Uterus (tissue), 4 donors: ENCODE measurements around the gene DYNLT2. TPM values are rescaled to one million over a fixed set of nuclear protein-coding genes. Genes with fewer than 3 reads are reported as not detected.

Experiments
- DNase-seq, 2 donors: peaks; one replicate each; pipeline ENCODE4 v3.0.0-alpha.2; 2019 to 2020
- H3K27ac ChIP-seq, 2 donors: fragments of 200-600 bp; sonication (generic); 1 replicate in 1 of 2; 2 replicates in 1 of 2; pipeline ENCODE4 v1.5.1; 2016 to 2018
- H3K27me3 ChIP-seq, 2 donors: fragments of 200-600 bp; sonication (generic); one replicate each; pipeline ENCODE4 v1.5.1; 2018 to 2019; ENCODE audit warnings: control low read depth in 1 of 2
- H3K36me3 ChIP-seq, 2 donors: fragments of 200-600 bp; sonication (generic); one replicate each; pipeline ENCODE4 v1.5.1; 2019; ENCODE audit warnings: control low read depth in 1 of 2
- H3K4me1 ChIP-seq, 2 donors: fragments of 200-600 bp; sonication (generic); one replicate each; pipeline ENCODE4 v1.5.1; 2018 to 2019; ENCODE audit warnings: control low read depth in 1 of 2
- H3K4me3 ChIP-seq, 2 donors: fragments of 200-600 bp; sonication (generic); 1 replicate in 1 of 2; 2 replicates in 1 of 2; pipeline ENCODE4 v1.5.1; 2018 to 2019; ENCODE audit warnings: mild to moderate bottlenecking in 1 of 2
- H3K9me3 ChIP-seq, 2 donors: fragments of 200-600 bp; sonication (generic); one replicate each; pipeline ENCODE4 v1.5.1; 2019; ENCODE audit warnings: control low read depth in 1 of 2
- CTCF ChIP-seq, 4 experiments: fragments of 200-600 bp in 2 of 4; fragments of 450-650 bp in 2 of 4; sonication (generic) in 2 of 4; IDR thresholded peaks; one replicate each; pipeline ENCODE4 v1.5.1; 2016 to 2019; ENCODE audit warnings: antibody characterized with exemption in 4 of 4, mild to moderate bottlenecking in 2 of 4, moderate library complexity in 1 of 4
- POLR2A ChIP-seq, 2 donors: fragments of 450-650 bp; IDR thresholded peaks; one replicate each; pipeline ENCODE4 v1.6.1; 2016; ENCODE audit warnings: antibody characterized with exemption in 2 of 2, mild to moderate bottlenecking in 1 of 2, moderate library complexity in 1 of 2
- intact Hi-C: fragments of 100-400 bp; cut with DNase I; formaldehyde crosslinking; loops from one replicate; pipeline ENCODE4 v1.15.1; 2023; ENCODE audit warnings: low total_unique reads
- total RNA-seq, 4 donors: library from RNA; depleted of rRNA in 3 of 4; stranded (reverse); fragments of >200 nt in 3 of 4; gene quantifications; one replicate each; pipeline versions ENCODE4 v1.1.0 to v1.2.4, GENCODE V29; 2014 to 2023
- donor health status: DM: yes; HTN: yes; CAD: no.

Gene DYNLT2
- total RNA-seq, 4 donors from 2014 or later: 0.26 to 3.0 (median 2.7) TPM; not detected in 1

DNA sequence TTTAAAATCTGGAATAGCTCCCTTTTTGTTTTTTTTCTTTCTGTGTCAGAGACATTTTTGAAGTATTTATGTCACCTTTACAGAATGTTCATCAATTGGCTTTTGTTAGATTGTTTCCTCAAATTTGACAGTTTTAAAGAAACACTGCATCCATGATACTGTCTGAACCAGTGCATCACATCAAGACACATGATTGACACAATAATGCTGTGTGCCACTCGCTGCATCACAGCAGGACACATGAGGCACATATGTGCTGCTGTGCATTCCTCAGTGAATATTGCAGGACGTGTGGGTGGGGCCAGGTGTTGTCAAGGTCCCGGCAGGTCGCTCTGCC is 37.4 kb upstream of the DYNLT2 start:
- no peak overlapping the region for H3K27ac ChIP-seq
- TF ChIP-seq CTCF (IDR thresholded peaks at IDR 0.05) (no peak), POLR2A (IDR thresholded peaks at IDR 0.05) (no peak)
- intact Hi-C loops: no loop called here

DNA sequence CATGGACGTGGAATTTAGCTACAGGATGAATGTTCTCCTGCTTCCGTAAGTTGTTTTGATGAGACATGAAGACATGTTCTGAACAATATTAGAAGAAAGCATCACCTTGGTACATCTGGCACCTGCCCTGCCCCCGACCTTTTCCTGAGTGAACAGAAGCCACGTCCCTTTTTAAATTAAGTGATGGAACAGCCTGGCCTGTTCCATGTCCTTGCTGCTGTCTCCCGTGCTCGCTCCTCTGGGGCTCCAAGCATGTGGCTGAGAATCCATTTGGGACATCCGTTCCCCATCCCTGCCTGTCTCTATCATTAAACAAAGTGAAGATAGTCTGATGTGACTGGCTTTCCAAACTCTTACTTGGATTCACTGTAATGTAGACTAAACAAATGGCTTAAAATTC is 36.4 kb upstream of the DYNLT2 start:
- peaks cover 4 to 8% of the 10 kb centered on the region in 2 donors for H3K4me1 ChIP-seq

More for the DNA sequence above, 37.4 kb upstream of the DYNLT2 start:
- Histone ChIP-seq H3K4me1 (peaks cover 4 to 8% of the 10 kb centered on the region in 2 donors), H3K27me3 (no peaks in the 10 kb centered on the region), H3K4me3 (no peak overlapping the region), H3K9me3 (no peaks in the 10 kb centered on the region), H3K36me3 (no peaks in the 10 kb centered on the region)
- no peak for DNase-seq

GRCh38 chr6:169786349-169786748 is 35.0 kb upstream of the DYNLT2 start:
- no peaks in the 10 kb centered on the region for H3K9me3 ChIP-seq
- H3K27me3 ChIP-seq: no peaks in the 10 kb centered on the region
- no peak overlapping the region for H3K4me3 ChIP-seq
- H3K4me1 ChIP-seq: peaks cover 4 to 7% of the 10 kb centered on the region in 2 donors
- TF ChIP-seq CTCF (IDR thresholded peaks at IDR 0.05) (no peak), POLR2A (IDR thresholded peaks at IDR 0.05) (no peak)
- no peak for DNase-seq
- no peak overlapping the region for H3K27ac ChIP-seq
- no peaks in the 10 kb centered on the region for H3K36me3 ChIP-seq
- intact Hi-C loops: no loop called here

More for the DNA sequence above, 36.4 kb upstream of the DYNLT2 start:
- intact Hi-C loops: no loop called here
- no peaks in the 10 kb centered on the region for H3K36me3 ChIP-seq
- no peak overlapping the region for H3K4me3 ChIP-seq
- no peak overlapping the region for H3K27ac ChIP-seq
- no peaks in the 10 kb centered on the region for H3K9me3 ChIP-seq
- TF ChIP-seq POLR2A (IDR thresholded peaks at IDR 0.05): no peak
- TF ChIP-seq CTCF (IDR thresholded peaks at IDR 0.05): no peak
- DNase-seq: no peak
- H3K27me3 ChIP-seq: no peaks in the 10 kb centered on the region

GRCh38 chr6:169785566-169785965 is 34.2 kb upstream of the DYNLT2 start:
- H3K4me1 ChIP-seq: no peaks in the 10 kb centered on the region
- no peak overlapping the region for H3K27ac ChIP-seq
- no peaks in the 10 kb centered on the region for H3K27me3 ChIP-seq
- no peaks in the 10 kb centered on the region for H3K9me3 ChIP-seq
- no peak for TF ChIP-seq POLR2A (IDR thresholded peaks at IDR 0.05)
- no peak for TF ChIP-seq CTCF (IDR thresholded peaks at IDR 0.05)
- no peak for DNase-seq
- H3K4me3 ChIP-seq: no peak overlapping the region
- intact Hi-C loops: no loop called here
- no peaks in the 10 kb centered on the region for H3K36me3 ChIP-seq

DNA sequence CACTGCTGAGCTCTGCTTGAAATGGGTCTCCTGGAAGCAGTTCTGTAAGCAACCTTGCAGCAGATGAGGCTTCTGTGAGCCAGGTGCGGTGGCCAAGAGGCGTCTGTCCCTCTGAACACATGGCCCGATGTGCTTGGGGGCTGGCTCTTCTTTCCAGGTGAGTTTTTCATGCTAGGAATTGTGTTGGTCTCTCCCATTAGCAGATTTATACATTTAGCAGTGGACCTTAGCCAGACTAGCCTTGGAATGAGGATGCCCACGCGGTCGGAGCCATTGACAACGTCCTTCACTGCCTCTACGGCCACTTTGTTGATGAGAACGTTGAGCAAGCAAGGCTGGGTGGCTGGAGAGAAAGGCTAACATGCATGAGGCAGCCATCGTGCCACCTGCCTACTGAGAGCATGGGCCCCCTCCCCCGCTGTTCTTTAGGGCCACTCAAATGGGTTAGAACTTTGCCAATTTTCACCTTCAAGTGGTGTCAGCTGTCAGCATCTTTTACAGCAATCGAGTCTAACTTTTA is 33.5 kb upstream of the DYNLT2 start:
- H3K4me3 ChIP-seq: no peak overlapping the region
- intact Hi-C loops: no loop called here
- TF ChIP-seq CTCF (IDR thresholded peaks at IDR 0.05): no peak
- TF ChIP-seq POLR2A (IDR thresholded peaks at IDR 0.05): no peak
- no peaks in the 10 kb centered on the region for H3K4me1 ChIP-seq
- no peaks in the 10 kb centered on the region for H3K9me3 ChIP-seq
- H3K27ac ChIP-seq: no peak overlapping the region
- H3K36me3 ChIP-seq: no peaks in the 10 kb centered on the region
- H3K27me3 ChIP-seq: no peaks in the 10 kb centered on the region
- no peak for DNase-seq
